Measurements from ENCODE around the gene ZCCHC24. TPM values are rescaled to one million over a fixed set of nuclear protein-coding genes. Genes with fewer than 3 reads are reported as not detected.
A peak's percentile ranks its signal among the peaks of the same experiment; 100 is the strongest.

Gene ZCCHC24
- total and polyA plus RNA-seq, 7 donors: 11.2 to 112 (median 43.0) TPM

- intact Hi-C loops (cut with DNase I): loop anchor here in 1 of 2 donors (2.0 kb wide), 1 partner anchor 14 kb away; no protein-coding TSS in a partner anchor
- Histone ChIP-seq H3K36me3 (ENCODE audit: insufficient read depth in 1 of 2, low read depth in 1 of 2) (peaks cover 0 to 4% of the 10 kb centered on the region in 2 donors), H3K27ac (peak overlapping the region; percentile 93), H3K27me3 (ENCODE audit: insufficient read depth in 3 of 3, low read length in 2 of 3) (no peaks in the 10 kb centered on the region), H3K4me1 (peaks cover 49% of the 10 kb centered on the region), H3K4me3 (peak overlapping the region; percentile 76), H3K9me3 (no peaks in the 10 kb centered on the region)
- no peak for TF ChIP-seq CTCF (IDR thresholded peaks at IDR 0.05)
- DNase-seq (peak; percentile 79 to 89), ATAC-seq (peak in 2 of 4 donors; percentile 1 to 5)
- WGBS, 3 donors: 23 to 36% (median 24%) methylated on average over 16 of the region's 16 CpGs
Measured at GRCh38 chr10:79446758-79447084, 1.3 kb upstream of the ZCCHC24 start.

GRCh38 chr10:79445977-79446757 lies 743 bp upstream of the ZCCHC24 start:
- intact Hi-C loops (cut with DNase I): loop anchor here in 1 of 2 donors (2.0 kb wide), 1 partner anchor 15 kb away; no protein-coding TSS in a partner anchor
- no peak for TF ChIP-seq CTCF (IDR thresholded peaks at IDR 0.05)
- peak; percentile 71 to 84 for DNase-seq
- H3K36me3 ChIP-seq (ENCODE audit: insufficient read depth in 1 of 2, low read depth in 1 of 2): peaks cover 0 to 10% of the 10 kb centered on the region in 2 donors
- 1 to 3% (median 2%) methylated on average over 38 to 43 of the region's 43 CpGs for WGBS, 3 donors
- peak overlapping the region; percentile 93 for H3K27ac ChIP-seq
- H3K27me3 ChIP-seq (ENCODE audit: insufficient read depth in 3 of 3, low read length in 2 of 3): no peaks in the 10 kb centered on the region
- H3K9me3 ChIP-seq: no peaks in the 10 kb centered on the region
- H3K4me3 ChIP-seq: peak overlapping the region; percentile 76
- ATAC-seq: peak; percentile 5 to 23 (median 14)
- peaks cover 54% of the 10 kb centered on the region for H3K4me1 ChIP-seq

GRCh38 chr10:79444199-79445119 lies 965 bp downstream of the ZCCHC24 start:
- peaks cover 0 to 10% of the 10 kb centered on the region in 2 donors for H3K36me3 ChIP-seq (ENCODE audit: insufficient read depth in 1 of 2, low read depth in 1 of 2)
- DNase-seq (peak; percentile 84 to 91), ATAC-seq (peak; percentile 33 to 44 (median 38))
- H3K27ac ChIP-seq: peak overlapping the region; percentile 93
- 1% methylated on average over 25 to 44 of the region's 44 CpGs for WGBS, 3 donors
- peaks cover 64% of the 10 kb centered on the region for H3K4me1 ChIP-seq
- no peak for TF ChIP-seq CTCF (IDR thresholded peaks at IDR 0.05)
- peak overlapping the region; percentile 76 for H3K4me3 ChIP-seq
- H3K27me3 ChIP-seq (ENCODE audit: insufficient read depth in 3 of 3, low read length in 2 of 3): no peaks in the 10 kb centered on the region
- intact Hi-C loops (cut with DNase I): loop anchor here (5.0 kb wide), 2 partner anchors 42 to 457 kb away; no protein-coding TSS in a partner anchor
- H3K9me3 ChIP-seq: no peaks in the 10 kb centered on the region

DNA sequence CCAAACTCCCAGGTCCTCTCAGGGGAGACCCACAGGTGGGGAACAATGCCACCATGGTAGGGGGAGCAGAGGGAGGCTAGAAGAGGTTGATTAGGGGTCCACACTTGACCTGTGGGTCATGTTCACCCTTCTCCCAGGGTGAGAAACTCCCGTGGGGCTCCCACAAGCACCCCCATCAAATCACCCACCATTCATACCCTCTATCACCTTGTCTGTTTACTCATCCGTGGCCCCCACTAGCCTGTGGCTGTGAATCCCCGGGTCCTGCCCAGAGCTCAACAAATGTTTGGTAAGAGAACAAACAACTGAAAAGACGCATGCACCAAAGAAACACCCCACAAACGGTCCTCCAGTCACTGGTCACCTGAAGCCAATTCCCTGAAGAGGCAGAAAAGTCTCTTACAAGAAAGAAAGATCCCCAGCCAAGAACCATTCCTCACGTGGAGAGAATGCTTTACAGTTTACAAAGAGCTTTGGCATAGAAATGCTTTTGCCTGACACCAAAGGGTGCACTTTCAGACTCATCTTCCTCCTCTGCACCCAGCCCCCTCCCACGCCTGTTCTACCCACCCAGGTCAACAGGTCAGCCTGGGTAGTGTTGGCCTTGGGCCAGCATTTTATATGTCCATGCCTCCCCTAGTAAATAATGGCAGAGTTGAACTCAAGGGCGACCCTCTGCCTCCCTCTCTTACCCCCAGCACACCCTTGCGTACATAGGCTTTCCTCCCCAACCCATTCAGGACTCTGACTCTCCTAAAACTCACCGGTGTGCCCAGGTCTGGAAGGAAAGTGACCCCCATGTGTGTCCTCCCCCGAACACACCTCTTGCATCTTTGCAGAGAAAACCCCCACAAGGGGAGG lies 1.9 kb downstream of the ZCCHC24 start:
- intact Hi-C loops (cut with DNase I): loop anchor here (5.0 kb wide), 2 partner anchors 41 to 456 kb away; no protein-coding TSS in a partner anchor
- ATAC-seq (no peak), DNase-seq (no peak)
- H3K4me3 ChIP-seq: peak overlapping the region; percentile 76
- peaks cover 0 to 12% of the 10 kb centered on the region in 2 donors for H3K36me3 ChIP-seq (ENCODE audit: insufficient read depth in 1 of 2, low read depth in 1 of 2)
- no peaks in the 10 kb centered on the region for H3K9me3 ChIP-seq
- peaks cover 69% of the 10 kb centered on the region for H3K4me1 ChIP-seq
- no peak for TF ChIP-seq CTCF (IDR thresholded peaks at IDR 0.05)
- H3K27me3 ChIP-seq (ENCODE audit: insufficient read depth in 3 of 3, low read length in 2 of 3): no peaks in the 10 kb centered on the region
- 18 to 41% (median 24%) methylated on average over 11 of the region's 11 CpGs for WGBS, 3 donors
- peak overlapping the region; percentile 93 for H3K27ac ChIP-seq
